ENCODE data around the gene GOLGA6D.
A peak's percentile ranks its signal among the peaks of the same experiment; 100 is the strongest.
"Not testable (repeated sequence)": the region's sequence is repeated elsewhere in the genome, so short reads cannot be mapped to it uniquely, and the experiment has no call there.

The GOLGA6D gene

DNA sequence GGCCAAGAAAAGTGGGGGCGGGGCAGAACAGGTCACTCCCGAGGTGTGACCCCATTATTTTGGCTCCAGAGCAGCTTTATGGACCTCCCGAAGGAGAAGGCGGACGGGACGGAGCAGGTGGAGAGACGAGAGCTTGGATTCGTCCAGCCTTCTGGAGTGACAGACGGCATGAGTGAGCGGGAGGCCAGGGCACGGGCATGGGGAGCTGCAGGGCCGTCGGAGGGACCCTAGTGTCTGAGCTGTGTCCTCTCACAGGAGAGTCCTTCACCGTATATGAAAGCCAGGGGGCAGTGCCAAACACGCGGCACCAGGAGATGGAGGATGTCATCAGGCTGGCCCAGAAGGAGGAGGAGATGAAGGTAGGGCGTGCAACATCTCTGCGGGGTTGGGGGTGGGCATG is 11.0 kb downstream of the GOLGA6D start:
- not testable (repeated sequence) for DNase-seq (ENCODE audit: low read depth)

DNA sequence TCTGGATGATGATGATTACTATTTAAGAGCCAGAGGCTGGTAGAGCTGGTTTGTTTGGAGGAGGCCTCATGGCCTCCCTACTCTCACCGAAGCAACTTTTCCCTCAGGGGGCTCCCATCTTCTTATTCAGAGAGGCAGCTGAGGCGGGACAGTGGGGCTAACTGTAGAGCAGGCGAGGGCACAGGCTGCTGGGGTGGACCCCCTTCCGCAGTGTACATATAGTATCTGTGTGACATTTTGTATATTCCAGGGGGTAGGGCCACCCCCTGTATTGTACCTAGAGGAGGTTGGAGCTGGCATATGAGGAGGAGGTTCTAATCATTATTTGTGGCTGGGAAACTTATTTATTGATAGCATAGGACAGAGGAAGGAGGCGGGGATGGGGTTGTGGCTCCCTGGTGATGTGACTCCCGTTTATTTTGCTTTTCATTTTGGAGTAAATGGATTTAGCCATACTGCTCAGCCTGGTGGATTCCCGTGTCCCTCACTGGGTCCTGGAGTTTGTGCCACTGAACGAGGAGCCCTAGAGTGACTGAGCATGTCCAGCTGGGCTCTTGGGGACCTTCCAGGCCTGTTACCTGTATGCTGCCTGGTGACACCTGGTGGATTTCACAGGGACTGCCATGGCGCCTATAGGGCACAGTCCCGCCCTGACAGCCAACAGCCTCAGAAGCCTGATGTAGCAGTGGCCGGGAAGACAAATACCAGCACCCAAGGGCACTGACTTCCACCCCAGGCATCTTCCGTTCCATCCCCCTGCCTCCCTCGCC is 16.1 kb downstream of the GOLGA6D start:
- DNase-seq (ENCODE audit: low read depth), result not testable (repeated sequence)

DNA sequence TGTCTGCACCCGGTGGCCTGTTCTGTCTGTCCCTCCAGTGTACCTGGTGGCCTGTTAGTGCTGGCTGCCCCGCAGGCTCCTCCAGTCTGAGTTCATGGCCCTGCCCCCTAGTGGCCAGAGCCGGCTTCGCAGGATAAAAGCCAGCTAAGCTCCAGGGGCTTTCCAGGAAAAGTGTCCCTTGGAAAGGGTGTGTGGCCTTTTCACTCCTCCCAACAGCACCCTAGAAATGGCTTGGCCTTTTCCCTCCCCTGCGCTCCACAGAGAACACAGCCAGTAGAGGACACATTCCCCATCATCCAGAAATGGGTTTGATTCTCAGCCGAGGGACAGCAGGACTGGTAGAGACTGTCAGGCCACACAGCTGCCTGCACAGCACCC is 16.7 kb downstream of the GOLGA6D start:
- peak; percentile 49 for DNase-seq (ENCODE audit: low read depth)

DNA sequence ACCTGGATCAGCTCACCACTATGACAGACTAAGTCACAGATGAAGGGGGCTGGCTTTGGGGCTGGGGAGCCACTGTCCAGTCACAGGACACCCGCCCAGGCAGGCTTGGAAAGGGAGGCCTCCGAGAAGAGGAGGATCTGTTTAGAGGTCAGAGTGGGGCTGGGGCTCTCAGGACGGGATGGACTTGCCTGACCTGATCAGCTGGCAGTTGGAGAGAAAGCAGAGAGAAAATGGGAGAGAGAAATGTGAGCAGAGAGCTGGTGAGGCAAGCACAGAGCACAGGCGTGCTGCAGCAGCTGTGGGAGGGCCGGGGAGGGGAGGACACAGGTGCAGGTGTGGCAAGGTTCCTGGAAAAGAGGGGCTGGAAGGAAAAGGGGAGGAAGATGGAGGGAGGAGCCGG is 17.4 kb downstream of the GOLGA6D start:
- DNase-seq (ENCODE audit: low read depth), result not testable (repeated sequence)

DNA sequence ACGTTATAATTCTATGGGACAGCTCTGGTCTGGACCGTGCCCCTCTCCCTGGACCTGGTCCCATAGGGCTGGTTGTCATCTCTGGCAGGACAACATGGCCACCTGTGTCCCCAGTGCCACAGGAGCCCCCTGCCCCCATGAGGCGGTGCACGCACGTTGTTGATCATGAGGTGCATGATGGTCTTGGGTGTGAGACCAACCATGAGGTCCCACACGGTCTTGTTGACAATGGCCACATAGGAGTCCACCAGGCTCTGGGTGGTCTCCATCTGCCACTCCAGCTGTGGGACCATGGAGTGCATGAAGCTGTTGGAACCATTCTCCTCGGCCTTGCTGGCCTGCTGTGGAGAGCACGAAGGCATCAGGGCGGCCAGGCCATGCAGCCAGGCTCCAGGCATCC is 19.7 kb downstream of the GOLGA6D start:
- DNase-seq (ENCODE audit: low read depth), result no peak

DNA sequence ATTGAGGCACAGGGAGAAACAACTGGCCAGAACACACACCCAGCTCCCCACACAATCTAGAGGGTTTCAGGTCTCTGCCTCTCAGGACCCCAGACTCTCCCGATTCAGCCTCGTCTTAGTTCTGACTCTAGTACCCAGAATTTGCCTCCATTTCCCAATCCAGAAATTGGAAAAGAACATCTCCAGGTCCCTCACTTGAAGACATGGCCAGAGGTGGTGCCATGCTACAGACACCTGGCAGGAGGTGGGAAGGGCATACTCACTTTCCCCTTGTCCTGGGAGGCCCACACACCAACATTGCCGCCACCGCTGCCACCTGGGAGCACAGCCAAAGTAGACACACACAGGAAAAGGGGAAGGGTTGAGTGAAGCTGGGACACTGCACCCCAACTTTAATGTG is 20.1 kb downstream of the GOLGA6D start:
- not testable (repeated sequence) for DNase-seq (ENCODE audit: low read depth)

DNA sequence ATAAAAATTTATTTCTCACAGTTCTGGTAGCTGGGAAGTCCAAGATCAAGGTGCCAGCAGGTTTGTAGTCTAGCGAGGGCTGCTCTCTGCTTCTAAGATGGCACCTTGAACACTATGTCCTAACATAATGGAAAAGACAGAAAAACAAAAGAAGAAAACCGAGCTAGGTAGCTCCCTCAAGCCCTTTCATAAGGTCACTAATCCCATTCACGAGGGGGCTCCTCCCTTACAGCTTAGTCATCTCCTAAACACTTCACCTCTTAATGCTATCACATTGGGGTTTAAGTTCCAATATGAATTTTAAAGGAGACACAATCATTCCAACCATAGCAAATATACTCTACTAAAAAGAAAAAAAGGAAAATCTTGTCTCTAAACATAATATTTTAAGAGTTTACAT is 23.6 kb downstream of the GOLGA6D start:
- no peak for DNase-seq (ENCODE audit: low read depth)

DNA sequence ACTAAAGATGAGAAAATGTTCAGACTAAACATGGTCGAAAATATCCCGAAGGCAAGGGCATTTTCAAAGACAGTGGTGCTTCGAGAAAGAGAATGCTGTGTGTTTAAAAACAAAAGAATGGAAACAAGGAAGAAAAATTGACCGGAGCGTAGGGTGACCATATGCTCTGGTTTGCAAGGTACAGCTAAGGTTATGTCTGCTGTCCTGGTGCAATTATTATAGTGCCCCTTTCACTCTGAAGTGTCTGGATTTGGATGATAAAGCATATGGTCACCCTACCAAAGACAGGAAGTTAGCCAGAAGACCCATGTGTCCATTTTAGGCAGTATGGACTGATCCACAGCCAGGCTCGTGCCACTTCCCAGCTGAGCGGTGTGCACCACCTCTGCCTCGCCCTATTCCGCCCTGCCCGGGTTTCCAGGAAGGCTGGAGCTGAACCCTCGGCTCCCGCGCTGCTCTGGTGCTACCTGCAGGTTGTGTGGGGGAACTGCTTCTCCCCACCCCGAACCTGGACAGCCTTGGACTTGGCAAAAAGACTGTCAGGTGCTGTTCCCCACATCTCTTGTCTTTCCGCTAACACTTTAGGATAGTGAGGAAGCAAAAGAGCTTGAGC is 25.2 kb downstream of the GOLGA6D start:
- no peak for DNase-seq (ENCODE audit: low read depth)

DNA sequence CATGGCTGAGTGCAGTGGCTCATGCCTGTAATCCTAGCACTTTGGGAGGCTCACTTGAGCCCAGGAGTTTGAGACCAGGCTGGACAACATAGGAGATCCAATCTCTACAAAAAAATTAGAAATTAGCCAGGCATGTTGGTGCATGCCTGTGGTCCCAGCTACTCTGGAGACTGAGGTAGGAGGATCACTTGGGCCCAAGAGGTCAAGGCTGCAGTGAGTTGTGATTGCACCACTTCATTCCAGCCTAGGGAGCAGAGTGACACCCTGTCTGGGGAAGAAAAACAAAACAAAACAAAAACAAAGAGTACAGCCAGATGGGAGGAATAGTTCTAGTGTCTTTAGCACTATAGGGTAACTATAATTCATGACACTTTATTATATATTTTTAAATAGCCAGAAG is 27.1 kb downstream of the GOLGA6D start:
- DNase-seq (ENCODE audit: low read depth), result no peak

DNA sequence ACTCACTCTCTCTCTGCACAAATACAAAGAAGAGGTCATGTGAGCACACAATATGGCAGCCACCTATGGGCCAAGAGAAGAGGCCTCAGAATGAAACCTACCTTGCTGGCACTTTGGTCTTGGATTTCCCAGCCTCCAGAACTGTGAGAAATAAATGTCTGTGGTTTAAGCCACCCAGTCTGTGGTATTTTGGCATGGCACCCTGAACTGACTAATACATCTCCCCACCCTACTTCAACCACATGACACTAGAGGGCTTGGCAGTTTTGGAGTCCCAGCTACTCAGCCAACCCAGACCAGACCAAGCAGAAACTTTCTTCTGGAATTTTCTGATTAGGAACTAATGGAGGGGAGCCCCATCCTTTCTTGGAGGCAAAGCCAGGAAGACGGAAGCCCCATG is 29.9 kb downstream of the GOLGA6D start:
- not testable (repeated sequence) for DNase-seq (ENCODE audit: low read depth)

DNA sequence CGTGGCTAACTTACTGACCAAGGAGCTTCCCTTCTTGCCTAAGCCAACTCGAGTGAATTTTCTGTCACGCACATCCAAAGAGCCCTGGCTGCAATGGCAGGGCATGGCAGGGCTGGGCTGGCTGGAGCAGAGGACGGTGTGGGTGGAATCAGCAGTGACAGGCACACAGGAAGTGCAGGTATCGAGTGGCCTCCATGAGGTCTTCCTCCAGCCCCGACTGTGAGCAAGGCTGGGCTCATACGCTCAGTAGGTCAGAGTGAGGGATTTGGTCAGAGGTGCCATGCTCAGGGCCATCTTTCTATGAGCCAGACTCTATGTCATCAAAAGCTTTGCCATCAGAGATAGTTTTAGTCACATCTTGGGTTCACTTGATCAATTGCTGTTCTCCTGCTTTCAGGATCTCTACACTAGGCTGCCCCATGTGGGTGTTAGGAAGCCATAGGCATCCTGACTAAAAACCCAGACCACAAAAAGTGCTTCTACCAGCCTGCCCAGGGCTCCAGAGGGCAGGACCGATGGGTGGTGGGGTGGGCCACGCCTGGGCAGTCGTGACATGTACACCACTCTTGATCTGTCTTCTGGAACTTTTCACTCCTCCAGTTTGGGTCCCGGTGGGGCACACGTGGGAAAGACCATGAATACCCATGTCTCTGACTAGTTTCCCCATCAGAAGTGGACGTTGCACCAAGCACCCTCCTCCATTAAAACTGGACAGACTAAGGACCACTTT is 30.6 kb downstream of the GOLGA6D start:
- DNase-seq (ENCODE audit: low read depth), result no peak

DNA sequence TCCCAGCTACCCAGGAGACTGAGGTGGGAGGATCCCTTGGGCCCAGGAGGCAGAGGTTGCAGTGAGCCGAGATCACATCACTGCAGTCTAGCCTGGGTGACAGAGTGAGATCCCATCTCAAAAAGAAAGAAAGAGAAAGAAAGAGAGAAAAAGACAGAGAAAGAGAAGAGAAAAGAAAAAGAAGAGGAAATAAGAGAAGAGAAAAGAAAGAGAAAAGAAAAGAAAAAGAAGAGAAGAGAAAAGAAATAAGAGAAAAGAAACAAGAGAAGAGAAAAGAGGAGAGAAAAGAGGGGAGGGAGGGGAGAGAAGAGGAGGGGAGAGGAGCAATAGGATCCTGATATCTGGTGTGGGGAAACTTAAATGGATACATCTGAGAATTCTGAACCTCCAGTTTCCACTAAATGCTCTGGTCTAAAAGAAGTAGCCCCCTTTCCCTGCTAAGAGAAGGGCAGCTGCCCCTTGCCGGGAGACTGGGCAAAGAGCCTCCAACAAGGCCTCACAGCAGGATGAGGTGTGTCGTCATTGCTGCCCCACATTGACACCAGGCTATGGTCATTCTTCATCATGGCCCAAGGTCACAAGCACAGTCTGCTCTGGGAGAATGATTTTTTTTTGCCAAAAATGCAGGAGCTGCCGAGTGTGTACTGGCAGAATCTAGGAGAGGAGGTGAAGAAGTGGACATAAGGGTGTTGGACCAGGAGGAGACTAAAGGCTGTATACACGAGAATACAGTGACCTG is 32.1 kb downstream of the GOLGA6D start:
- no peak for DNase-seq (ENCODE audit: low read depth)

DNA sequence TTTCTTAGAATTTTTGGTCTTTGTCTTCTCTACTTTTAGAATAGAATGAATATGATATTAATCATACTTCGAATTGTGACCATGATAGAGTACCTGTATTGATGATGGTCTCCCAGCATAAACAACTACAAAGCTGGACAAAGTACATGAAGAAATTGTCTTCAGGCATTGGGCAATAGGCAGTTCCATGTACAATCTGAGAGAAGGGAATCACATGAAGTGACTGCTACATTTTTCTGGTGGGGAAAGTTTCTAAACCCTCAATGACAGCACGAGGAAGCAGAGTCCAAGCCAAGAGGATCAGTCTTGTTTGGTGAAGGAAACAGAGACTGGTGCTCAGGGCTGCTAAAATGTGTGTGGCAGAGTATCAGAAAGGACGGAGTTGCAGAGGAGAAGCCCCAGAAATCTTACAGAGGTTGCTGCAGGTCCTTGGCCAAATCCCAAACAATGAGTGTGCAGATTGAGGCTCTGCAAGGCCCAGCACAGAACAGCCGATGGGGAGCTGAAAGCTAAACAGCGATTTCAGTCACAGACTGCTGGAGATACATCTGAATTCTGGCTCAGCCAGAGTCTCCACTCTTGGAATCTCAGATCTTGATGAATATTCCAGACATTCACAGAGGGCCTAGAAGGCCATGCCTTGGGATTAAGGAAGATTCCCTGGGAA is 36.7 kb downstream of the GOLGA6D start:
- not testable (repeated sequence) for DNase-seq (ENCODE audit: low read depth)

DNA sequence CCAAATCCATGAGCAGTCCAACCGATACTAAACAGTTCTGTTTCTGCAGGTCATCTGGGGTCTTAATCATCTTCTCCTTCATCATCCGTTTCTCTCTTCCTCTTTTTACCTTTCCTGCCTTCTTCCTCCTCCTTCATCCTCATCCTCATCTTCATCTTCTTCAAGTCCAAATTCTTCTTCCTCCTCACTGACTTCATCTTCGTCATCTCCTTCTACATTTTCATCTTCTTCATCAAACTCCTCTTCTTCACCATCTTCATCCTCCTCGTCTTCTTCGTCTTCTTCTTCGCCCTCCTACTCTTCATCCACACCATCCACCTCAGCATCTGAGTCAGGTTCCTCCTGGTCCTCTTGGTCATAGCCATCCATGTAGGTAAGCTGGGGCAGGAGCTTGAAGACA is 39.1 kb downstream of the GOLGA6D start:
- DNase-seq (ENCODE audit: low read depth), result no peak

DNA sequence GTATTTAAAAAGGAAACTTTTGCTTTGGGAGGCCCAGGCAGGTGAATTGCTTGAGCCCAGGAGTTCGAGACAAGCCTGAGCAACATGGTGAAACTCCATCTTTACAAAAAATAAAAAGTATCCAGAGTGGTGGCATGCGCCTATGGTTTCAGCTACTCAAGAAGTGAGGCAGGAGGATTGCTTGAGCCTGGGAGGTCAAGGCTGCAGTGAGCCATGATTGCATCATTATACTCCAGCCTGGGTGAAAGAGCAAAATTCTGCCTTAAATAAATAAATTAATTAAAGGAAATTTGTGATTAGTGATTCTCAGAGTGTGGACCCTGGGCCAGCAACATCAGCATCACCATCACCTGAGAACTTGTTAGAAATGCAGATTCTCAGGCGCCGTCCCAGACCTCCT is 43.3 kb downstream of the GOLGA6D start:
- no peak for DNase-seq (ENCODE audit: low read depth)

DNA sequence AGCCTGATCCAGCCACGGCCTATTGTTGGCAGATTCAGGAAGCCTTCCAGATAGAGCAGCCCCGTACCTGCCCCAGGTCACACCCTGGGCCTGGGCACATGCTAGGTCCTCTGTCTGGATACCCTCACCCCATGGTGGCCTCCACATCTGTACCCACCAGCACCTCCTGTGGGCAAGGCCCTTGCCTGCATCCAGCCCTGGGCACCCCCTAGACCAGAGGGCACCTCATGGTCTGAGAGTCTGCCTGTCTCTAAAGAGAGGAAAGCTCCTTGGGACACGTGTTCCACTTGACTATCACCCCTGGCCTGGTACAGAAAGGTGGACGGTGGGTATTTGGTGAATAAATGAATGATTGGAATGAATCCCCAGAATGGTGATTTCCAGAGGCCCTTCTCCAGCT is 44.4 kb downstream of the GOLGA6D start:
- DNase-seq (ENCODE audit: low read depth), result no peak

DNA sequence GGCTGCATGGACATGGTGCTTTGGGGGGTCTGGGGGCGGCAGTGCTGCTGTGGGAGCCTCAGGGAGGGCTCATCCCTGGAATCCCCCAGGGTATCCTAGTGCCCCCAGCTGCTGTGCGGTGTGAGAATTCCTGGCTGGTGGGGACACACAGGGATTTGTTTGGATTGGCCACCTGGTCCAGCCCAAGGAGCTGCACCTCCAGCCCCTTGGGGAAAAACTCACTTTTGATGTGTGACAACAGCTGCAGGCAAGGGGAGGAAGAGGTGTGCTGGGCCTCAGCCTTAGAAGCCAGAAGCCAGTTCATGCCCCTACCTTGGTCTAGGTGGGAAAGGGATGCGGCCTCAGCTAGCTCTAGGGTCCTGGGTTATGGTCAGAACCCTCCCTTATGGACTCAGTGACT is 44.9 kb downstream of the GOLGA6D start:
- DNase-seq (ENCODE audit: low read depth), result no peak

DNA sequence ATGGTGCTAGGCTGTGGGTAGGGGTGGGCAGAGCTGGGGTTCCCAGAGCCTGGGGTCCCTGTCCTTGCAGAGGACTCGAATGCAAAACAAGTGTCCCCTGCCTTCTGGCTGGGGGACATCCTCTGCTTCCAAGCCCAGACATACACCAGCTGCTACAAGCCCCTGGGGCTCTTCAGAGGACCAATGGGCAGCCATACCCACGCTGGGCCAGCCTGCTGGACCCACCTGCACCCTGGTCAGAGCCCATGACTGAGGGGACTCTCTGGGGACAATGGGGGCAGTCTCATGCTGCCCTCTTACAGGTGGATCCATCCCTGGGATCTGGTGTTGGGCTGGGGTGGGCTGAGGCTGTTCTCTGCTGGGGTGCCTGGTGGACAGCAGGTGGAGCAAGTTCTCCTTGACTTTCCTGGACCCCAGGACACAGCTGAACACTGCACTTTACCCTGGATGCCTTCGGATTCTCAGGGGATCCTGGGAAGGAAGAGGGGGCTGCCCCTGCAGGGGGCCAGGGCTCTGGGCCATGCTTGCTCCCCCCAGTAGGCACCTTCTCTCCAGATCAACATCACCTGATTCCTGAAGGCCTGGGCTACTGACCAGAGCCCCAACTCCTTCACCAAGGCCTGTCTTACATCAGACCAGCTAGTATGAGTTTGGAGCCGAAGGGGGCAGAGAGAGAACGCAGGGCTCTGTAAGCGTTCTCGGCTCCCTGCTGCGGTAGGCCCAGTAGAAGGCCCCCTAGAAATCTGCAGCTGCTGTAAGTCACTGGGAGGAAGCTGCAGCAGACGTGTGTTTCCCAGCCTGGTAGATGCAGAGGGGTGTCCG is 46.1 kb downstream of the GOLGA6D start:
- DNase-seq (ENCODE audit: low read depth), result no peak

DNA sequence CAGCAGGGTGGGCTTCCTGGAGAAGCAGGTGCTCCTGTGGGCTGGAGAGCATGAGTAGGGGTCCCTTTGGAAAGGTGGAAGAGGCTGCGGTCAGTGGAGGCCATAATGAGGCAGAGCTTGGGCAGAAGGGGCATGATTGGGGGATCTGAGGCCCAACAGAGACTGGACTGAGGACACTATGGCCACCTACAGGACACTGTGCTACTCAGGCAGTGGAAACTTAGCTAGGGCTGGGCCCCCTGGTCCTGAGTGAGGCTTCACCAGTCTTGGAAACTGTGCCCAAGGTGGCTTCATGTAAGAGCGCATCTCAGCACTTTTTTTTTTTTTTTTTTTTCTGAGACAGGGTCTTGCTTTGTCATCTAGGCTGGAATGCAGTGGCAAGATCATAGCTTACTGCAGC is 46.9 kb downstream of the GOLGA6D start:
- no peak for DNase-seq (ENCODE audit: low read depth)

DNA sequence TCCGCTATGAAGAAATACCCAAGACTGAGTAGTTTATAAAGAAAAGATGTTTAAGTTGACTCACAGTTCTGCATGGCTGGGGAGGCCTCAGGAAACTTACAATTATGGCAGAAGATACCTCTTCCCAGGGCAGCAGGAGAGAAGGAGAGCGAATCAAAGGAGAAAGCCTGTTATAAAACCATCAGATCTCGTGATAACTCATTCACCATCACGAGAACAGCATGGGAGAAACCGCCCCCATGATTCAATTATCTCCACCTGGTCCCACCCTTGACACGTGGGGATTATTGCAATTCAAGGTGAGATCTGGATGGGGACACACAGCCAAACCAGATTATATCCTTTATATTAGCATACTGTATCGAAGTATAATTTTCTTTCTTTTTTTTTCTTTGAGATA is 49.5 kb downstream of the GOLGA6D start:
- DNase-seq (ENCODE audit: low read depth), result not testable (repeated sequence)

All from activated T-helper 9 cell treated with anti-CD3 and anti-CD28 coated beads, Interleukin-2, amount 50 U/mL, for 16 hours (primary cell).